C4-2B (cell line): ENCODE results near the gene ANGPTL8.

Experiments used
- ZFX ChIP-seq: fragments of 450-650 bp; IDR thresholded peaks from 2 replicates; pipeline ENCODE4 v1.6.1; 2017
- TF ChIP-seq, protein P1 (sequence below): fragments of 450-650 bp; conservative IDR thresholded peaks from 2 replicates; pipeline ENCODE4 v1.5.1; 2017; ENCODE audit warnings: mild to moderate bottlenecking

- TF ChIP-seq, protein P1, sequence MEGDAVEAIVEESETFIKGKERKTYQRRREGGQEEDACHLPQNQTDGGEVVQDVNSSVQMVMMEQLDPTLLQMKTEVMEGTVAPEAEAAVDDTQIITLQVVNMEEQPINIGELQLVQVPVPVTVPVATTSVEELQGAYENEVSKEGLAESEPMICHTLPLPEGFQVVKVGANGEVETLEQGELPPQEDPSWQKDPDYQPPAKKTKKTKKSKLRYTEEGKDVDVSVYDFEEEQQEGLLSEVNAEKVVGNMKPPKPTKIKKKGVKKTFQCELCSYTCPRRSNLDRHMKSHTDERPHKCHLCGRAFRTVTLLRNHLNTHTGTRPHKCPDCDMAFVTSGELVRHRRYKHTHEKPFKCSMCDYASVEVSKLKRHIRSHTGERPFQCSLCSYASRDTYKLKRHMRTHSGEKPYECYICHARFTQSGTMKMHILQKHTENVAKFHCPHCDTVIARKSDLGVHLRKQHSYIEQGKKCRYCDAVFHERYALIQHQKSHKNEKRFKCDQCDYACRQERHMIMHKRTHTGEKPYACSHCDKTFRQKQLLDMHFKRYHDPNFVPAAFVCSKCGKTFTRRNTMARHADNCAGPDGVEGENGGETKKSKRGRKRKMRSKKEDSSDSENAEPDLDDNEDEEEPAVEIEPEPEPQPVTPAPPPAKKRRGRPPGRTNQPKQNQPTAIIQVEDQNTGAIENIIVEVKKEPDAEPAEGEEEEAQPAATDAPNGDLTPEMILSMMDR: no peak
- TF ChIP-seq ZFX: no peak
These were observed 16.2 kb upstream of the ANGPTL8 start for GRCh38 chr19:11223200-11223599.
